GM21786 (cell line): ENCODE results near the gene HOXA5.

Source experiments
- ATAC-seq: cut with Tn5 transposase; IDR thresholded peaks from one replicate; pipeline ENCODE4 v1.9.1; 2021; ENCODE audit not compliant: unreplicated experiment

Gene HOXA5

DNA sequence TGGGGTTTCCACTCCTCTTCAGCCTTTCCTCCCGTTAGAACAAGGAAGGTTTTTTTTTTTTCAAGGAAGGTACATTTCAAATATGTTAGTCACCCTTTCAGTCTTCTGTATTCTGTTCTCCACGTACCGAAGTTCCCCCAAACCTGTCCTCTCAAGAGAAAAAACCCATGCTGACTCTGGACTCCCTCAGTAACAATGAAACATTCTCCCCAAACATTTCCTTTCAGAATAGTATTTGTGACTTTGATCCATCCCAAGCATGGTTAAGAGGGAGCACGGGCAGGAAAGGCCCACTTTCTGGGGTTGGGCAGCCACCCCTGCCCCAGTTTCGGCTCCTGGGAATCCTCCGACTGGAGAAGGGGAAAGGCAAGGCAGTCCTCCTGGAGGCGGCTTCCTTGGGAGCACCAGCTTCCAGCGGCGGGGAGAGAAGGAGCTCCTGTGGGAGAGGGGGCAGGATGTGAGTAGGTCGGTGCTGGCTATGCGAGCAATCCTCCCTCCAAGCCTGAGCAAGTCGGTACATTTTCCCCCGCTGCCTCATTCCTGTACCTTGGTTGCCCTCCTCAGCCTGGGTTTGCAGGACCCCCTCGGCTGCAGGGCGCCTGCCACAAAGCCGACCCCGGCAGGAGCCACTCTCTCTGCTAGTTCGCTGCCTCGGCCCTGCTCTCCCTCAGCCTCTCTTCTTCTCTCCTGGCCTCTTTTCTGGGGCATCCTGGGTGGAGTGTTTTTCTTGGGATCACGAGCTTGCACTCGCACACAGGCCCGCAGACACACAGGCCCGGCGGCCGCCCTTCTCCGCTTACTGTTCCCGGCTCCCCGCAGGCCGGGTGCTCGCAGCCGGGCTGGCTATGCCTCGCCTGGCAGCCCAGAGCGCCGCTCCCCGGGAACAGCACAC is 45.5 kb downstream of the HOXA5 start:
- no peak for ATAC-seq

- ATAC-seq: no peak
Measured at GRCh38 chr7:27096768-27097514, 46.5 kb downstream of the HOXA5 start.

DNA sequence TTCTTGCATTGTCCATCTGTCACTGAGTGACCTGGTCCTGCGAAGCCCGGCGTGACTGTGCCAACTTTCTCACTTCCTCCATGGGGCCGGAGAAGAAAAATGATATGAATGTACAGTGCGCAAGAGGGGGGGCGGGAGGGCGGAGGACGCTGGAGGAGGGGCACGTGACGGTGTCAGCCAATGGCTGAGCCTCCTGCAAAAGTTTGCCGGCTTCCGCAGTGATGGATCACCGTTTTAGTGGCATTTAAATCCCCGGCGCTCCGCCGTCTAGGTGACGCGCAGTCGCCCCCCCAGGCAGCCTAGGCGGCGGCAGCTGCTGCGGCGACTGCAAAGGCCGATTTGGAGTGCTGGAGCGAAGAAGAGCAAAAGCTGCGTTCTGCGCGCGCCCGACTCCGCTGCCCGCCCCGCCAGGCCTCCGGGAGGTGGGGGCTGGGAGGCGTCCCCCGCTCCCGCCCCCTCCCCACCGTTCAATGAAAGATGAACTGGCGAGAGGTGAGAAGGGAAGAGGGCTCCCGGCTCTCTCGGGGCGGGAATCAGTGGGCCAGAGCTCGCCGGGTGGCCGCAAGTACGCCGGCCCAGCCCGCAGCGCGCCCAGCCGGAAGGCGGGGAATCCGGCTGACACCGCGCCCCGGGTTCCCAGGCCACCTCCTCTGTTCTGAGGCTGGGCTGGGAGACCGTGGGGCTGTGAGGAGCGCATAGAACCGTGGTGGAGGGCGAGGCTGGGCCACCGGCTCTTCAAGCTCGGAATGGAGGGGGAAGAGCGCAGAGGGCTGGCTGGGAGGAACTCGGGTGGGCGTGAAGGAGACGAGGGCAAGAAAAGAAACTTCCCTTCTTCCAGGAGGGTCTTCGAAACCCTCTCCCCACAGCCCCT is 47.3 kb downstream of the HOXA5 start, which contains the start of gene HOXA1:
Gene HOXA1, minus strand, starts transcription at position 104 of the 871 bp plus-strand sequence. Its CDS starts 88 bp downstream, at position 16.
- peak; percentile 81 for ATAC-seq

DNA sequence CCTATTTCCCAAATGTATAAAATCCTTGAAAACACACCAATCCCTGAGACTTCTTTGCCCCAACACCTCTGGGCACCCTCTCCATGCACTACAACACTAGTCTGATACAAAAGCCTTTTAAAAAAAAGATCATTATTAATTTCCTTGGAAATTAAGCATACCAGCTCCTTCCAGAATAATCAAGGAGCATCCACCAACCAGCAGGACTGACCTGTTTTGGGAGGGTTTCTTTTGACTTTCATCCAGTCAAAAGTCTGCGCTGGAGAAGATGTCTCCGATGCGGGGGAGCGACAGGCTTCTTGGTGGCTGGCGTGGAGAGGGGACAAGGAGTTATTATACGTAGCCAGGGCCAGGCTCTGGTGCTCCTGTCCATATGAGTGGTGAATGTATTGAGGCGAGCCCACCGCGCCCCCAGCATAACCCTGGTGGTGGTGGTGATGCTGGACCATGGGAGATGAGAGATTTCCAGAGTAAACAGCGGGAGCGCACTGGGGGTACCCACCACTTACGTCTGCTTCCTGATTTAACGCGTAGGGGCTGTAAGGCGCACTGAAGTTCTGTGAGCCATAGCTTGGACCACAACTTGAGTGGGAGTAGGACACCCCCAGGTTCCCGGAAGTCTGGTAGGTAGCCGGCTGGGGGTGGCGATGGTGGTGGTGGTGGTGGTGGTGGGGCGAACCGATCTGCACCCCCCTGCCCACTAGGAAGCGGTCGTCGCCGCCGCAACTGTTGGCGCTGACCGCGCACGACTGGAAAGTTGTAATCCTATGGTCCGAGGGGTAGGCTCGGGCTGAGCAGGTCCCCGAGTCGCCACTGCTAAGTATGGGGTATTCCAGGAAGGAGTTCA is 48.2 kb downstream of the HOXA5 start:
- no peak for ATAC-seq

DNA sequence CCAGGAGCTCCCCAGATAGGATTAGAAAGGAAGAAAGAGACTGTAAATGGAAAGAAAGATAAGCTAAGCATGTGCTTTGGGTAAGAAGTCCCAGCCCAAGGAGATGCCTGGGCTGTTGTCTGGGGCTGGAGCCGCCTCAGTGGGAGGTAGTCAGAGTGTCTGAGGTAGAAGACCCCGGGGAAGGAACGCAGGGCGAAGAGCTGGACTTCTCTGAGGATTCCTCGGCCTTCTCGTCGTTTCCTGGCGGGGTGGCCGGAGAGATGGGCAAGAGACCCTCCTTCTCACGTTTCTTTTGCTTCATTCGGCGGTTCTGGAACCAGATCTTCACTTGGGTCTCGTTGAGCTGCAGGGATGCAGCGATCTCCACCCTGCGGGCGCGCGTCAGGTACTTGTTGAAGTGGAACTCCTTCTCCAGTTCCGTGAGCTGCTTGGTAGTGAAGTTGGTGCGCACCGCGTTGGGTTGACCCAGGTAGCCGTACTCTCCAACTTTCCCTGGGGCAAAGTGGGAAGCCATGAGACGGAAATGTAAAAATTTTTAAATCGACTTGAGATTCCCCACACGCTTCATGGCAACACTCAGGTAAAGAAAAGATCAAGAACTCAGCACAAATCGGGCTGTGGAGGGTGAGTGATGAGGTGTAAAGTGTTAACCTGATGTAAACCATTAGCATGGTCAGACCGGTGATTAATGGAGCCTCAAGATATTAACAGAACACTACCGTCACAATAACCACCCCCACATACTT is 49.0 kb downstream of the HOXA5 start:
- ATAC-seq: no peak

DNA sequence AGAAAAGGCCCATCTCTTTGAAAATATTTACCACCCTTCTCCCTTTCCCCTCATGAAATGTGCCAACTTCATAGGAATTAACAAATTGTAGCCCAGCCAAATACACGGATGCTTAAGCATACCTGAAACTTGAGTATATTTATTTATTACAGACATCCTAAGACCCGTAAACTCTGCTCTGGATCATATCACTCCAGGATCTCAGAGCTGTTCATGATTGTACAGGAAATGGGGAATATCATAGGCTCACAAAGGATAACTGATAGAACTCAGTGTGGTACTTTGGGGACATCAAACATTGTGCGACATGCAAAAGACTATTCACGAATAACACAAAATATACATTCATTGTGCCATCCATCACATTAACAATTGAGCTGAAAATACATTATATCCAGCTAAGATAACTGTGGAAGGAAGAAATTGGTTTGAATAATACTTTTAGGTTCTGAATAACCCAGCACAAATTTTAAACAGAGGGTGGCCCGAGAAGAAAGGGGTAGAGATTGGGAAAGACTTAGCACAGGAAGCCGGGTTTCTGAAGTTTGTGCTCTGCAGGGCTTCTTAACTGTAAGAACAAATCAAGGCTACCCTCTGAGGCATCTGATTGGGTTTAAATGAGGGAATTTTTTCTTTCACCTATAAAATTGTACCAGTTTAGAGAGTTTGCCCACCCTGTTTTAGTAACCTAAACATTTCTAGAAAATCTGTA is 50.1 kb downstream of the HOXA5 start:
- ATAC-seq: no peak

DNA sequence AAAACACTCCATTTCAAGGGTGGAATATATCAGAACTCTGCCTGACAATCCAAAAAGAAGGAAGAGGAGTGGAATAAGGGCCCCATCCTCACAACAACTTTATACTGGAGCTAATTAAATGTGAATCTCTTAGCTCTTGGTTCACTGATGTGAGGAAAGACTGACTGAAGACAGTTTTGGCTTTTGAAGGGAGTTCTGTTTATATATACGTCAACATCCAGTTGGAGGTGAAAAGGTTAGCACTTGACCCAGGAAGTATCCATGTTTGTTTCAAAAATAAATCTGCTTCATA is 50.7 kb downstream of the HOXA5 start:
- ATAC-seq: no peak

DNA sequence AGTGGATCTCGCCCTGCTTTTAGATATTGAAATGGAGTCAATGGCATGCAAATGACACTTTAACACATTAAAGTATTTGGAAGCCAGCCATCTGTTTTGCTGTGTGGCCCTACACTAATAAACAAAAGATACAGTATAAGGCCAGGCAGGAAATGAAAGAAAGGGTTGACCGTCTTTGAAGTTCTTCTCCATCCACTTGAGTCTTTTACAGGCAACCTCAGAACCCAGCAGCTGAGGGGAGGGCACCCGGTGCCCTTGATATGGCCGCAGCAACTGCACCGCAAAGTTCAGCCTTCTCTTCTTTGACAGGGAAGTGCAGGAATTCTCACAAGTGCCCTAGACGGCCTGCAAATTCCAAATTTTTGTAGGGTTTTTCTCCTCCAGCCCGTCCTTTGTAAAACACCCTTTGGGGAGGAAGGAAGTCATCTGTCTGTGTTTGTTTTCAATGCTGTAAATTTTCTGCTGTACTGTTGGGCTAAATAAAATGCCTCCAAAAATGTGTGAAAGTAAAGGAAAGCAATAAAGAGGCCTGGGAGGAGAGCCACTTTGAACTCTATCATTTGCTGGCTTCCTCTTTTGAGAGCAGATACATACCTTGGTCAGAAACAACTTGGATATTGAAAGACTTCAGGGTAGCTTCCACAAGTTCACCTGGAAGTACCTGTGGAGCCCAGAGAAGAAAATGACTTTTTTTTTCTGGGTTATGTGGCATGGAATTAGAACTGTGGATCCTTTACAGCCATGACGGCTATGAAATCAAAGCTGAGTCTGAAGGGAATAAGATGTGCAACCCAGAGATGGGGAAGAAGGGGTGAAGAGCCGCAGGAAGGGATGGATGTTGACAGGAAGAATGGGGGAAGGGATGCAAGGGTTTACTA is 51.3 kb downstream of the HOXA5 start:
- ATAC-seq: no peak

DNA sequence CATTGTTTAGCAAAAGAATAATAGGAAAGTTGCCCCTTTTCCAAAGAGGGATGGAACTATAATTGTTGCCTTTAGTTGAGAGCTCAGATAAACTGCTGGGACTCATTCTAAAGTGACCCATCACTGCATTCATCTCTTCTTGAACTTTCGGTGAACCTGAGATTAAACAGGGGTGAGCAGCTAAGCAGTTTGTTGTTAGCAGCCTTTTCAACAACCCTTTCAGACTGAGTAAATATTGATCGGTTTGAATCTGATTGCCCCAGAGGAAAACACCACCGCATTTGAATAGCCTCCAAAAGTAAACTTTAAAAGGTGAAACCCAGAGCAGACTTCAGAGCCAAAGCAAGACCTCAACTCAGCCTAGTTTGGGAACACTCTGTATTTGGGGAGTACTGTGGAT is 52.4 kb downstream of the HOXA5 start:
- no peak for ATAC-seq
